ENCODE measurements around the gene AQR.
"Not testable (repeated sequence)": the region's sequence is repeated elsewhere in the genome, so short reads cannot be mapped to it uniquely, and the experiment has no call there.

The AQR gene

GRCh38 chr15:34986771-34987480, 17.4 kb upstream of the AQR start:
- H3K4me3 ChIP-seq (replicated peaks in 1 of 2; ENCODE audit: low read depth in 2 of 2, low read length in 2 of 2) = peak overlapping the region; percentile 82 to 89
- peak in 1 of 2 donors; percentile 13 for DNase-seq (ENCODE audit: low read depth in 2 of 2)
- no peak for TF ChIP-seq CTCF (IDR thresholded peaks at IDR 0.05; ENCODE audit: low read depth, low read length)

- DNase-seq (ENCODE audit: low read depth in 2 of 2) = no peak
- TF ChIP-seq CTCF (IDR thresholded peaks at IDR 0.05; ENCODE audit: low read depth, low read length) = no peak
- peak overlapping the region; percentile 82 to 89 for H3K4me3 ChIP-seq (replicated peaks in 1 of 2; ENCODE audit: low read depth in 2 of 2, low read length in 2 of 2)
Measured at GRCh38 chr15:34986326-34986725, 16.8 kb upstream of the AQR start.

GRCh38 chr15:34984889-34985630, 15.5 kb upstream of the AQR start:
- DNase-seq (ENCODE audit: low read depth in 2 of 2) = peak; percentile 46 to 64
- no peak for TF ChIP-seq CTCF (IDR thresholded peaks at IDR 0.05; ENCODE audit: low read depth, low read length)
- no peak overlapping the region for H3K4me3 ChIP-seq (replicated peaks in 1 of 2; ENCODE audit: low read depth in 2 of 2, low read length in 2 of 2)

GRCh38 chr15:34976743-34977142, 7.2 kb upstream of the AQR start:
- TF ChIP-seq CTCF (IDR thresholded peaks at IDR 0.05; ENCODE audit: low read depth, low read length) = no peak
- DNase-seq (ENCODE audit: low read depth in 2 of 2) = no peak
- H3K4me3 ChIP-seq (replicated peaks in 1 of 2; ENCODE audit: low read depth in 2 of 2, low read length in 2 of 2) = no peak overlapping the region

- DNase-seq (ENCODE audit: low read depth in 2 of 2) = no peak
- no peak overlapping the region for H3K4me3 ChIP-seq (replicated peaks in 1 of 2; ENCODE audit: low read depth in 2 of 2, low read length in 2 of 2)
- TF ChIP-seq CTCF (IDR thresholded peaks at IDR 0.05; ENCODE audit: low read depth, low read length) = no peak
Measured at GRCh38 chr15:34976073-34976472, 6.5 kb upstream of the AQR start.

- TF ChIP-seq CTCF (IDR thresholded peaks at IDR 0.05; ENCODE audit: low read depth, low read length) = no peak
- DNase-seq (ENCODE audit: low read depth in 2 of 2) = no peak
Measured at GRCh38 chr15:34973512-34973911, 4.0 kb upstream of the AQR start.

GRCh38 chr15:34970098-34970643, 629 bp upstream of the AQR start:
- DNase-seq (ENCODE audit: low read depth in 2 of 2) = not testable (repeated sequence)
- H3K4me3 ChIP-seq (replicated peaks in 1 of 2; ENCODE audit: low read depth in 2 of 2, low read length in 2 of 2) = peak overlapping the region; percentile 89 to 99

More at GRCh38 chr15:34973512-34973911, 4.0 kb upstream of the AQR start:
- no peak overlapping the region for H3K4me3 ChIP-seq (replicated peaks in 1 of 2; ENCODE audit: low read depth in 2 of 2, low read length in 2 of 2)
